ENCODE results near the gene FRAS1. TPM values are rescaled to one million over a fixed set of nuclear protein-coding genes. Genes with fewer than 3 reads are reported as not detected.

Gene FRAS1
- total RNA-seq, 1 donor from 2014 or later, result 20.2 TPM

DNA sequence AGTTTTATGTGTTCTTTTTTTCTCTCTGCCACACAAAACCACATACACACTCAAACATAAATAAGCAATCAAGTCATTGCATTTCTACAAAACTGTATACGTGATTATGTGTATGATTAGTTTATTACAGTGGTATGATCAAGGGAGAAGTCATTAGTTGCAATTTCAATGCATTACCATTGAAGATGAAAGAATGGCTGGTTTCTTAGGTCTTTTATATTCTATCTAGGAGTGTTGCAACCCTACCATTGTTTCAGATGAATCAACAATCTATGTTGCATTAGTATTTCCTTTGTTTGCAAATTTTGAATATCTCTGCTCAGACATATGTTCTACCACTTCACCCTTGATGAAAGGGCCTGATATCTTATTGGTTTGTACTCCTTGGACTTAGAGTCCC, 501.3 kb downstream of the FRAS1 start:
- no peak for TF ChIP-seq CTCF (IDR thresholded peaks at IDR 0.05)
- no peaks in the 10 kb centered on the region for H3K27me3 ChIP-seq
- H3K4me1 ChIP-seq, result peaks cover 33% of the 10 kb centered on the region
- no peak for ATAC-seq
- H3K27ac ChIP-seq, result no peak overlapping the region
- no peaks in the 10 kb centered on the region for H3K36me3 ChIP-seq
- no peak for DNase-seq
- no peaks in the 10 kb centered on the region for H3K9me3 ChIP-seq
- H3K4me3 ChIP-seq, result no peak overlapping the region
- intact Hi-C loops (cut with DNase I), result no loop called here

- Histone ChIP-seq H3K27me3 (no peaks in the 10 kb centered on the region), H3K27ac (no peak overlapping the region), H3K9me3 (no peaks in the 10 kb centered on the region), H3K4me1 (peaks cover 28% of the 10 kb centered on the region), H3K36me3 (no peaks in the 10 kb centered on the region), H3K4me3 (no peak overlapping the region)
- TF ChIP-seq CTCF (IDR thresholded peaks at IDR 0.05), result no peak
- ATAC-seq (peak; percentile 72), DNase-seq (no peak)
- intact Hi-C loops (cut with DNase I), result no loop called here
Measured at GRCh38 chr4:78560296-78560963, 503.3 kb downstream of the FRAS1 start.

- Histone ChIP-seq H3K36me3 (no peaks in the 10 kb centered on the region), H3K27me3 (no peaks in the 10 kb centered on the region), H3K9me3 (no peaks in the 10 kb centered on the region), H3K4me3 (no peak overlapping the region), H3K27ac (peak overlapping the region; percentile 9), H3K4me1 (peaks cover 36% of the 10 kb centered on the region)
- intact Hi-C loops (cut with DNase I), result no loop called here
- ATAC-seq, result peak; percentile 47
- DNase-seq, result no peak
- no peak for TF ChIP-seq CTCF (IDR thresholded peaks at IDR 0.05)
Measured at GRCh38 chr4:78561677-78562076, 504.6 kb downstream of the FRAS1 start.

DNA sequence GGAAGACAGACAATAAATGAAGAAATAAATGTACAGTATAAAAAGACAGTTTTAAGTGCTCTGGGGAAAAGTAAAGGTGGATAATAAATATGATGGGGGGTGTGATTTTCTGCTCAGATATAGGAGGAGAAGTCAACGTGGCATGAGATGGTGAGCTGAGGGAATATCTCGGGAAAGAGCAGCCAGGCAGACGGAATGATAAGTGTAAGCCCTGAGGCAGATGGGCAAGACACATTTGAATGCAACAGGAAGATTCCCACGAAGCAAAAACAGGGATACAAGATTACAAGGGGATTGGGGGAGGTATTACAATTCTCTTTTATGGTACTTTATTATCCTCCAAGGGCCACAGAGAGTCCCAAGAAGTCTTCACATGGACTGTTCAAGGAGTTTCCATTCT, 505.6 kb downstream of the FRAS1 start:
- H3K27ac ChIP-seq, result no peak overlapping the region
- no peaks in the 10 kb centered on the region for H3K27me3 ChIP-seq
- no peak for DNase-seq
- no peaks in the 10 kb centered on the region for H3K36me3 ChIP-seq
- H3K9me3 ChIP-seq, result no peaks in the 10 kb centered on the region
- TF ChIP-seq CTCF (IDR thresholded peaks at IDR 0.05), result no peak
- no peak overlapping the region for H3K4me3 ChIP-seq
- intact Hi-C loops (cut with DNase I), result no loop called here
- ATAC-seq, result no peak
- H3K4me1 ChIP-seq, result peaks cover 39% of the 10 kb centered on the region

GRCh38 chr4:78565971-78566372, 508.8 kb downstream of the FRAS1 start:
- TF ChIP-seq CTCF (IDR thresholded peaks at IDR 0.05), result no peak
- Histone ChIP-seq H3K4me1 (peaks cover 31% of the 10 kb centered on the region), H3K36me3 (no peaks in the 10 kb centered on the region), H3K27me3 (no peaks in the 10 kb centered on the region), H3K4me3 (no peak overlapping the region), H3K9me3 (no peaks in the 10 kb centered on the region), H3K27ac (no peak overlapping the region)
- ATAC-seq (peak; percentile 14), DNase-seq (no peak)
- intact Hi-C loops (cut with DNase I), result no loop called here

Data from upper lobe of right lung (tissue), 1 donor.